CD4-positive, alpha-beta T cell treated with Interleukin-4 for 1 hour (primary cell): ENCODE measurements around the gene FAM25G.
"Not testable (repeated sequence)": the region's sequence is repeated elsewhere in the genome, so short reads cannot be mapped to it uniquely, and the experiment has no call there.

Experiments
- DNase-seq, 2 donors: peaks; one replicate each; pipeline ENCODE4 v3.0.0-alpha.2; 2020 to 2022

FAM25G gene

DNA sequence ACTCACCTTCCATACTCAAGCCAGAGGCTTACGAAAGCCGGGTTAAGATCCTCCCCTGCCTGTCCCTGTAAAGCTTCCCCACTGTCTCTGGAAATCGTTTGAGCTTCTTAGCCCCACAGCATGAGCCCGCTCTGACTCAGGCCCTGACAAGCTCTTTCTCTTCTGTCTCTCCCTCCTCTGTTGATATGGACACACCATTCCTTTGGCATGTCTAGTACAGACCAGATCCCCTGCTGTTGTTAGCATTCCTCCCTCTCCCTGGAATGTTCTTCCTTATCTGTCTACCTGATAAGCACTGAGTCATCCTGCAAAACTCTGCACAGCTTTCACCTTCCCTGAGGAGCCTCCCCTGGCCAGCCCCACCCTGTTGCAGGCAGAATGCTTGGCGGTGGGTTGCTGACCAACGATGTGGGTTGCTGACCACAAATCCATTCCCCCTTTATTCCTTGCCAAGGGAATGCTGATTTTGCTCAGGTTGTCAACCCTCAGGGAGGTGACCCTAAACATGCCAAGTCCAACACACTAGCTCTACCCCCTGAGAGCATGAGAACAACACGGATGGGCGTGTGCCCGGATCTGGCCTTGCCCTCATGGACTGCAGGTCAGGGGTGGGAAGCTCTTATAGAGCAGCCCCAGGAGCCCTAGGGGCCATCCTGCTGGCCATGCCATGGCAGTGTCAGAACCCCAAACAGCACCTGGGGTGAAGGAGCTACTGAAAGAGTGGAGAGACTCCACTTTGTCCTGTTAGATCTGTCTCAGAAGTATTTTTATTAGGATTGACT is 28.7 kb downstream of the FAM25G start:
- DNase-seq = not testable (repeated sequence)

DNA sequence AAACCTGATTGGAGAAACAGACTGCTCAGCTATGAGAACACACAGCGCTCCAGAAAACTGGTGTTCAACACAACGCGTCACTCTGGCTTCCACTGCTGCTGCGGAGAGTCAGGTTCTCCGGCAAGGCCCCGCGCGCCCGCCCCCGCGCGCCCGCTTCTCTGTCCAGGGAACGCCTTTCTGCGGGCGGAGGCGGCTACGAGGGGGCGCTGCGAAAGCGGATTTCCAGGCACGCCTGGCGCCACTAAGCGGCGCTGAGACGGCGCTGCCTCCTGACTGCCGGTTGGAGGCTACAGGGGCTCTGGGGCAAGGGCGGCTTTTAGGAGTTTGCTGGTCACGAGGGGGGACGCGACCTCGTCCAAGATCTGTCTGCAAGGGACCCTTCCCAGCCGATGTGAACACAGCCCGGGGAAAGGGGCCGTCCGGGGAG is 30.2 kb downstream of the FAM25G start:
- not testable (repeated sequence) for DNase-seq

DNA sequence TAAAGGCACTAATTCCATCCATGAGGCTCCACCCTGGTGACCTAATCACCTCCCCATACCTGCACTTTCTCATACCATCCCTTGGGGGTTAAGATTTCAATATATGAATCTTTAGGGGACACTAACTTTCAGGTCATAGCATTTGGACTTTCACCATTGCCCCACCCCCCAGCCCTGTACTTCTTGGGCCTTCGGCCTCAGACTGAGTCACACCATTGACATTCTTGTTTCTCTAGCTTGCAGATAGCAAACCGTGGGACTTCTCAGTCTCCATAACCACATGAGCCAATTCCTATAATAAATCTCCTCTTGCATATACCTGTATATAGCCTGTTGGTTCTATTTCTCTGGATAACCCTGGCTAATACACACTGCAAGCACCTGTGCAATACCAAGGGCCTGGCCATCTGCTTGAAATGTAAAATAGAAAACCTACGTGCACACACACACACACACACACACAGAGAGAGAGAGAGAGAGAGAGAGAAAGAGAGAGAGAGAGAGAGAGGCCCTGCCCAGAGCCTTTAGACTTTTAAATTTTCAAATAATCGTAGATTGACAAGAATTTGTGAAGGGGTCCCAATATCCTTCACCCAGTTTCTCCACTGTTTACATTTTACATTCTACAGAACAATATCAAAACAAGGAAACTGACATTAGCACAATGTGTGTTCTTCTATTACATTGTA is 32.9 kb downstream of the FAM25G start:
- DNase-seq = no peak

DNA sequence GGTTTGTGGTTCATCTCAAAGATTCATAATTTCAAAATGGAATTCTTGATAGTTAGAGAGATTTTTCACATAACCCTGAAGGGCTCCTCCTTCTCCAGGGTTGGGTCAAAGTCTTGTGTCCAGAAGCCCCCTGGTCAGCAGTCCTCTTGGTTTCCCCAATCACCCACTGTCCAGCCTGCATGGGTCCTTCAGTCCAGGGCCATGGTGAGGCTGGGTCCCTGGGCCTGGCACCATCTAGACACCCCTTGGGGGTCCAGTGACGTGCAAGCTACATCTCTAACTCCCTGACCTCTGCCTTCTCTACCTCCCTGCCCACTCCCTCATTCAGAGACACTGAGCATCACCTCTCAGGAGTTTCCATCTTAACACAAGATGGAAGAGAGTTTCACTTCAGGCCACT is 33.7 kb downstream of the FAM25G start:
- DNase-seq = no peak

DNA sequence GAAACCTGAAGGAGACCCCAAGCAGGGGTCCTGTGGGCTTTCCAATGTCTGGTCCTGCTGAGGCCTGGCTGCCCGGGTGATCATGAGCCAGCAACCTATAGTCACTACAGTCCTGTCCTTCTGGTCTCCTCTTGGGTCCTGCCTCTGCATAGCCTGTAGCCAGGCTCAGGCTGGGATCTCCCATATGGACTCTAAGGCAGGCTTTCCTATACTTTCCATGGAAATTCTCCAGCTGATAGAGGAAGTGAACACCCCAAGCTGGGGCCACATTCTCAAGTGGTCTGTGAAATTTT is 34.0 kb downstream of the FAM25G start:
- DNase-seq = no peak

DNA sequence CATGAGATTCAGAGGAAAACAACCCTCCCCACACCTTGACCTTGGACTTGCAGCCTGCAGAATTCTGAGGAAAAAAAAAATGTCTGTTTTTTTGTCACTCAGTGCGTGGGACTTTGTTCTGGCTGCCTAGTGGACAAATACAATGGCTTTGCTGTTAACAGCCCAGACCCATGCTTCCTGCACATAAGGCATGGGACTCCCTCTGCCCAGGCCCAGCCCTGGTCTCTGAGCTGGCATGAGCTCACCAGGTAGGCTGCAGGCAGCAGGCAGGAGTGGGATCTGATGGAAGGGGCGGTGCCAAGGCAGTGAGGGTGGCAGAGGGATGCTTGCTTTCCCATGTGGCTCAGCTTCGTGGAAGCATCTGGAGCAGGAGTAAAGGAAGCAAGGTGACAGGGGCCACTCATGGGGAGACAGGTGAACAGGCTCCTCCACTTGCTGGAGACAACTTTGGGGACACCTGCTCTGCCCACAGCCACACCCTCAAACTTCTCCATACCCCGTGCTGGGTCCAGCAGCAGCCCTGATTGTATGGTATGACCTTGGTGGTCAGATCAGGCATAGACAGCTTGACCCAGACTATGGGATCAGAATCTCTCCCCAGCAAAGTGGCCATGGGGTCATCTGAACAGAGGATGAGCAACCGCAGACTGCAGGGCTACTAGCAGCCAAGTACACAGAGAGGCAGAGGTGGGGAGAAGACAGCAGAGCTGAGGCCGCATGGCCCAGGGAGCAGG is 34.5 kb downstream of the FAM25G start:
- no peak for DNase-seq

DNA sequence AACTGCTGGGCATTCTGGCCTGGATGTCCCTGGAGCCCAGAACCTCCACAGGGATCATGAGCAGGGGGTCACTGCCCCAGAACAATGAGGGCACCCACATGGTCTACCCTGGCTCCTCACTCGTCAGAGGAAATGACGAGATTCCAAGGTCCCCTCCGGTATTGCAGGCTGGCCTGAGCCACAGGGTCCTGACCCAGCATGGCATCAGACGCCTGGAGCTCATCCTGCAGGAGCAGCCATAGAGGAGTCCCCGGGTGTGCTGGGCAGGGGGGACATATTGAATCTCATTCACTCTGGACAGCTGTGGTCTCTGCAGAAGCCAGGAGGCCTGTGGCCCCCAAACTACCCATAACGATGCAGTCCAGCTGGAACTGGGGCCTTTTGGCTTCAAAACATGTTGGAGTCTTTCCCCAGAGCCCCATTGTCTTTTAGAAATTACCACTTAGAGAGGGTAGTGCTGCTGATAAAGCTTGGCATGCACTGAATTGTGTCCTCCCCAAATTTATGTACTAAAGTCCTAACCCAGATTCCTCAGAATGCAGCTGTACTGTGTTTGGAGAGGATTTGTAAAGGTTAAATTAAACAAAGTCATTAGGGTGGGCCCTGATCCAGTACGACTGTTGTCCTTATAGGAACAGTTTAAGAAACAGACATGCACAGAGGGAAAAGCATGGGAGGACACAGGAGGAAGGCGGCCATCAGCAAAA is 35.3 kb downstream of the FAM25G start:
- DNase-seq = no peak

DNA sequence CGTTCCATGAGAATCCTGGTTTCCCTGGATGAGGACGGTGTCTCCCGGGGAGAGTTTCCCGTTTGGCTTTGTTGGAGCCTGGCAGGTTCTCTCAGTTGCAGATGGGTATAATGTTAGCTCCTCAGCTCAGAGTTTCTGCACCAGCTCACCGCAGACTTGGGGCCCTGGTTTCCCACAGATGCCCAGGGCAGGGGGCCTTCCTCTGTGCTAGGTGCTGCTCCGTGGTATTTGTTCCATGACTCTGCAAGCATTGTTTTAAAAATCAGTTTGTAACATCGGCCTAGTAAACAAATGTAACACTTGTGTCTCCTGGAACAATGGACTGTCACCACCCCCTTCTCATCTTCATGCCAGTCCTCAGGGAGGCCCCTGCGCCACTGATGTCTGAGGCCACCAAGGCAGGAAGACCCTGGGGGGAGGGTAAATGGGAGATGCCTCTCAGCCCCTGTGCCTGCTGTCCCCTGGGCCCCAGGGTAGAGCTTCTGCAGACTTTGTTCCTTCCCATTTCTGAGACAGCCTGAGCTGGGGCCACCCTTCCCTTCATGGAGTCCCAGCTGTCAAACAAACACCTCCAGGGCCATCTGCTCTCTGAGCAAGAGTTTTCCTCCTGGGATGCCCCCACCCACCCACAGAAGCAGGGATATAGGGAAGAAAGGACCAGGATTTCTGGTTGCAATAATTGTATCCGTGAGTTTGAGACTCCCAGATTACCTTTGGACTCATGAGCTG is 36.0 kb downstream of the FAM25G start:
- DNase-seq = not testable (repeated sequence)

DNA sequence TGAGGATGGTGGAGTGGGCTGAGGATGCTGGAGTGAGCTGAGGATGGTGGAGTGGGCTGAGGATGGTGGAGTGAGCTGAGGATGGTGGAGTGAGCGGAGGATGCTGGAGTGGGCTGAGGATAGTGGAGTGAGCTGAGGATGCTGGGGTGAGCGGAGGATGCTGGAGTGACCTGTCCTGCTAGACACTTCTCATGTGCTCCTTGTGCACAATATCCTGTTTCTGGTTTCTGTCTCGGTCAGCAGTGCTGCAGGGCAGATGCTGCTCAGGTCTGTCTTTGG is 36.8 kb downstream of the FAM25G start:
- DNase-seq = no peak

DNA sequence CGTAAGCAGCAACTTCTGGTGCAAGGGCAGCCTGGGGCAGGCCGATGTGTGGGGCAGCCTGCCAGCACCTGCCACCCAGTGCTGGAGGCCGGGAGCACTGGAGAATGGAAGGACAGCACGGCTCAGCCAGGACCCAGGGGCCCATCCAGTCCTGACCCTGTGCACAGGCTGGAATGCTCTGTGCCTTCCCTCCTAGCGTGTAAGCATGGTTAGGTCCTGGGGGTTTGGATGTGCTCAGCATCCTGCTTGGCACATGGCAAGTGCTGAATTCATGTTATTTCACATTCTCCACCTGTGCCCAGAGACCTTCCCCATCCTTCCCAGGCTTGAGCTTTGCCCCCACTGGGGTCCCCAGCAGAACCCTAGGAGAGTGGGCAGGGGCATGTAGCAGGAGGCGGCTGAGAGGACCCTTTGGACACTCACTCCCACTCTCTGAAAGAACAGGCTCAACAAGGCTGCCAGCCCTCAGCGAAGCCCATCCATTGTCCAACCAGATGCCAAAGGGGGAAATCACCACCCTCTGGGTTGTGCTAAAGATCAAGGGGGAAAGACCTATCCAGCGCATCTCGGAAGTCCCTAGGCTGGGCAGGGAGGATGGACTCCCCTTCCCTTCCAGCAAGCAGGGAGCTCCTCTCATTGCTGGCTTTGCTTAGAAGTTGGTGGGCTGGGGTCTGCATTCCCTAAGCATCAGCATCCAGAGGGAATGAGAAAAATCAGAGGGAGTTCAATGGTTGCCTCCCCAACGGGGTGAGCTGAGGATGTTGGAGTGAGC is 37.3 kb downstream of the FAM25G start:
- no peak for DNase-seq

DNA sequence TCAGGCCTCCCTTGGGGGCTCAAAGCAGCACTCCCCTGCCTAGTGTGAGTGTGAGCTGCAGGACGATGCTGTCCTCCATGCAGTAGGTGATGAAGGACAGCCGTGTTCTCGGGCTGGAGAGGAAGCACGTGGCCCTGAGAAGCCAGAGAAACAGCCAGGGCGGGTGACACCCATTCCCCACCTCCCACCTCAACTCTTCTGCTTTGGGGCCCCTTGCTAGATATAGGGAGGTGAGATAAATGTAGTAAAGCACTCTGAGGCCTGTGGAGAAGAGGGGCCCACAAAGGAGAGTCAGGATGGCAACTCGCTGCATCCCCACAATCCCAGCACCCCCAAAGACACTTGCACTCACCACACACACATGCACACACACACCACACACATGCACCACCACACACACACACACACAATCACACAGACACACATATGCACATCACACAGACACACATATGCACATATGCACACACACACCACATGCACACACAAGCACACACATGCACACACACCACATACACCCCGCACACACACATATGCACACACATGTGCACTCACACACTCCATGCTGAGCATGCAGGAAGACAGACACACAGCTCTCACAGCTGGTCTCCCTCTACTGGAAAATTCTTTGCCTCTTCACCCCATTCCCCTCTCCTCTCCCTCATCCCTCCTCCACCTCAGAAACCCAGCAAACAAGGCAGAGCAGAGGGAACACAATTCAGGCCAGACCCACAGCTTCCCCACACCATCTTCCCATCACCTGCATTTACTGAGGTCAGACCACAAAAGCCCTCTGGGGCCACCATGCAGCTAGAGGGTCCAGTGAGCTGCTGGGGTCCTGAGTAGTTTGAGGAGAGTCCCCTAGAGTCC is 38.1 kb downstream of the FAM25G start:
- DNase-seq = no peak

DNA sequence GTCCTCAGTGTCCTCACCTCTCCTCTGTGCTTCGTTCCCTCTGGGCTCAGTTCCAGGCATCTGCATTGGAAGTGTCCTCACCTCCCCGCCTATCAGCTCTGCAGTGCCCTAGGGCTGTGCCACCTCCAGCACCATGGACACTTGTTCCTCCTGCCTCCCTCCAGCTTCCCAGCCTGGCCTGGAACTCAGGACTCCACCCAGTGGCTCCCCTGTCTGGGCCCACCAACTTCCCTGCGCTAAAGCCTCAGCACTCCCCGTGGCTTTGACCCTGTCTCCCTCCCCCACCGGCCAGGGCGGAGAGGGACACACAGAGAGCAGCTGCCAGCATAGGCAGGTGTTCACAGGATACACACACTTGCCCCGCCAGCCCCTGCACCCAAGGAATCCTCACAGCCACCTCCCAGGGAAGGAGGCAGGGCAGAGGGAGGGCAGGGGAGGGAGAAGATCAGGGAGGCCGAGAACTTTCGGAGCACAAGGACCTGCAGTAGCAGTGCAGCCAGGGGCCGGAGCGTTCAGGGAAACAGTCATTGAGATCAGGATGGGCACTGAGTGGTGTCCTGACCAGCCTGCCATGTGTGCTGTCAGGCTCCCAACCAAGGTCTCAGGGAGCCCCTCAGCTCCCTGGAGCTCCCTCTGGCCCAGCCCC is 38.9 kb downstream of the FAM25G start:
- DNase-seq = no peak

DNA sequence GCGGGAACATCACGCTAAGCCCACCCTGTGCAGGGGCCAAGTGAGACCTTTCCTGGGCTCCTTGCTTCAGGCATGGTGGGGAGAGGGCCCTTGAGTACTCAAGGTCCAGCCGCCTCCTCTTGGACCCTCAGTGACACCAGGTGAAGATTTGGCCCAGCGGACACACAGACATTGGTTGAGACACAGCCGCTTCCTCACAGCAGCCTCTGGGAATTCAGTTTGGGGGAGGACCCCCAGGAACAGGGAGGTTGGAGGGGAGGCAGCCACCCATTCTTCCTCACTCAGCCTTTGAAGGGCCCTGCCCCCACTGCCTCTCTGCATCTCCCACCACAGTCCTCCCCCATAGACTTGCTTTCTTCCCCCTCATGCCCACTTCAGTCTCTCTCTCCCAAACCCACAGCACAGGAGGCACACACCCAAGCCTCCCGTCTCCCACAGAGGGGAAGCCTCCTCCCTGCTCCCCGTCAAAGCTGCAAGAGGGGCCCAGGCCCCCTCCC is 39.5 kb downstream of the FAM25G start:
- no peak for DNase-seq

DNA sequence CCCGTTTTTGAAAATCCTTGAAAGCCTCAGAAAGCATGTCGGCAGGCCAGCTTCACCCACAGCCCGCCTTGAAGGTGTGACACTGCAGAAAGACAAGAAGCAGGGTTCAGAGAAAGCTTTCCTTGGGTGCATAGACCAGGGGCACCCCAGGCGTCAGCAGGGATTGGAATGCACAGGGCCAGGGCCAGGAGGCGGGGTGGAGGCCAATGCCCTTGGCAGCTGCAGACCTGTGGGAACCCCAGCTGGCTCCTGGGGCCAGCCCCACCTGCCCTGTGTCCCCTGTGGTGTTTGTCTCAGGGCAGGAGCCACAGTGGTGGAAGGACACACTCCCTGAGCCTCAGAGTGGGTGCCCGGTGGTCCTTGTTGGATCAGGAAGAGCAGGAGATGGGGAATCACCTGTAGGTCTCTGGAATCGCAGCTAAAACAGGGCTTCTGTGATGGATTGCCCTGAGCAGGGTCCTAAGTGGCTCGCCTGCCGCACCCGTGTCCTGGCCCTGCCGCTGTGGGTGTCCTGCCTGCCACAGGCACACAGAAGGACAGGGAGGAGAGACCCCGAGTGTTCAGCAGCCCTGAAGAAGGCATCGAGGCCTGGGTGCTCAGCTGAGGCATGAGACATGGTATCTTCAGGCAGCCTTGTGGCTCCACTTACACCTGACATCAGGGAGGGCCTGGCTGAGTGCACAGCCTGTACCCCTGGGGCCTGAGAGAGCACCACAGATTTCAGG is 40.1 kb downstream of the FAM25G start:
- no peak for DNase-seq

DNA sequence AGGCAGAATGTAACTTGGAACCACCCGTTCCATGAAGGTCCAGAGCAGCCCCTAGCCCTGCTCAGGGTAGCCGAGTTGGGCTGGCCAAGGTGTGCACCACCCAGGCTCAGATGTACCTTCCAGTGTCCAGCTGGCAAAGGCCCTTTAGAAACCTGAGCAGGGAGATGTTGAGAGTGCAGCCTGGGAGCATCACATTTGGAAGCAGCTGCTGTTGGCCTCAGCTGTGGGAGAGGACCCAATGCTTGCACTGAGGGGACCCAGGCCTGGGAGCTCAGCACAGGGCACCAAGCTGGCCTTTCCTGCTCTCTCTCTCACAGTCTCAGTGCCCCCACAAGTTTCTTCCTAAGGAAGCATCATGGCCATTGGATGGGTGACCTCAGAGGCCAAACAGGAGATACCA is 41.1 kb downstream of the FAM25G start:
- no peak for DNase-seq

DNA sequence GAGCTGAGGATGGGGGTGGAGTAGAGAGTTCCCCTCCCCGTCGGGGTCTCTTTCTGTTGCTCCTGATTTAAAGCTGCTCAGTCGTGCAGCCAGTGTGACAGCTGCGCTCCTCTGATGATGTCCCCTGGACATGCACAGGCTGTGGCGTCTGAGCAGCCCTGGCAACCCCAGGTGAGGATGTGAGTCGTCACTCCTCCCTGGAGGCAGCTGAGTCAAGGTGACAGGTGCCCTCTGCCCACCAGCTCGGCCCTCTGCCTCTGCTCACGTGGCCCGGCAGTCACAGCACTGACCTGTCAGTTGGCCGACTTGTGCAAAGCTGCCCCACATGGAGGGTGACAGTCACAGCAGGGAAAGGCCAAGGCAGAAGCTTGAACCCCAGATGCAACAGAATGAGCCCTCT is 41.5 kb downstream of the FAM25G start:
- DNase-seq = no peak

DNA sequence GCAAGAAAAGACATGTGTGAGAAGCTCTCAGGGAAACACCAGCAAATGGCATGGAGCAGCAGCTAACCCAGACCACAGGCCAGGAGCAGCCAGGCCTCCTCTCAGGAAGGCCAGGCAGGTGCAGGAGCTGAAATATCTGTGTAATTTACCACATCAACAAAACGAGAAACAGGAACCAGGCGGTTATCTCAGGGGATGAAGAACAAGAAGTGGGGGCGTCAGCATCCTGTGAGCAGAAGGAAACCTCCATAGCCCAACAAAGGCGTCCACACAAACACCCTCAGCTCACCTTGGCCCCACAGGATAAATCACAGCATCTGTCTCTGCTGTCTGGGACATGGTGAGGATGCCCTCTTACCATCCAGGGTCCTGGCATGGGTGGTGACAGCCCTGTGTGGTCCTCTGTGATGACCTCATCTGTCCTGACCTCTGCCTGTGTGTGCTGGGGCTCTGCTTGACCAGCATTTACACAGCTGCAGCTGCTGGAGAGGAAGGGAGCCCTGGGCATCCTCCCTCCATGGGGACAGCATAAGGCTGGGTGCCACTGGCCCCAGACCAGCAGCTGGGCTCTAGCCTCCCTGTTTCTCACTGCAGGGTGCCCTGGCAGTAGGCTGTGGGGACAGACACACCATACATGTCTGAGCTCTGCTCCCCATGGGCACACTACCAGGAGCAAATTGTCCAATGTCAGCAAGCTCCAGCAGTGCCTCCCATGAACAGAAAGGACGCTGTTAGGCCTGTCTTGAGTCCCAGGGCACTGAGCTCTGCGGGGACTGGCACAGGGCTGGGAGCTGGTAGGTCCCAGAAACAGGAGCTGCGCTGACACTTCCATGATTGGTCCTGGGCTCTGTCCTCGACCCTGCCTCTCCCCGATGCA is 42.2 kb downstream of the FAM25G start:
- DNase-seq = no peak

DNA sequence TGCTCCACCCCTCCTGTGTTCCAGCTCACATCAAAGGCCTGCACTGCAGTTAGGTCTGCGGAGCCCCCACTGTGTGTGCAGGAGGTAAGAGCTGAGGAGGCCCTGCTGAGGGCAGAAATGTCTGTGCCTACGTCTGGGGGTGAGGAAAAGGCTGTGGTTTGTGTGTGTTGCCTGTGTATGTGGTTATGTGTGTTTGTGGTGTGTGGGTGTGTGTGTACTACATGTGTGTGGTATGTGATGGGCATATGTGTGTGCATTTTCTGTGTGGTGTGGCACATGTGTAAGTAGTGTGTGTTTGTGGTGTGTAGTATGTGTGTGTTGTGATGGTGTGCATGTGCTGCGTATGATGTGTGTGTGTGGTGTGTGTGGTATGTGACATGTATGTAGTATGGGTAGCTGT is 43.8 kb downstream of the FAM25G start:
- no peak for DNase-seq

DNA sequence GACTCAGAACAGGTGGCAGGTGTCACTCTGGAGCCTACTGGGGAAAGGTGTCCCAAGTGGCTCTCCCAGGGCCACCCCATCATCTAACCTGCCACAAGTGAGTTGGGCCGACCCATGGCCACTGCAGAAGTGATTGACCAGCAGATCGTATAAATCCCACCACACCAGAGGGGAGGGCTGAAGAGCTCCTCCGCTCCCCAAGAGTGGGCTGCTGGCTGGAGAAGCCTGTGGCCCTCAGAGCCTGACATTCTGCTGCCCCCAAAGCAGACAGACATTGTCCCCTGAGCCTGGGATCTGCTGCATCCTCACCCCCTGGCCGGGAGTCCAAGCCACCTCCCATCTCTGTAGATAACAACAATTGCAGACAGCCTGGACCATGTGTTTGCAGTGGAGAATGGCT is 44.3 kb downstream of the FAM25G start:
- no peak for DNase-seq
